Duodenal mucosa (tissue), 2 donors: ENCODE measurements around the gene RINT1.
"Not testable (repeated sequence)": the region's sequence is repeated elsewhere in the genome, so short reads cannot be mapped to it uniquely, and the experiment has no call there.

Experiments
- H3K27ac ChIP-seq: one replicate; pipeline ENCODE4 v1.7.0; 2013; ENCODE audit warnings: low read depth, low read length
- H3K27me3 ChIP-seq, 2 donors: one replicate each; pipeline ENCODE4 v1.7.0; 2013; ENCODE audit warnings: low read length in 2 of 2, control low read depth in 1 of 2; ENCODE audit not compliant: insufficient read depth in 2 of 2, control insufficient read depth in 1 of 2
- H3K36me3 ChIP-seq, 2 donors: one replicate each; pipeline ENCODE4 v1.7.0; 2013; ENCODE audit warnings: low read length in 2 of 2, control low read depth in 1 of 2; ENCODE audit not compliant: insufficient read depth in 2 of 2, control insufficient read depth in 1 of 2
- H3K4me1 ChIP-seq, 2 donors: one replicate each; pipeline ENCODE4 v1.7.0; 2013; ENCODE audit warnings: low read length in 2 of 2, control low read depth in 1 of 2; ENCODE audit not compliant: insufficient read depth in 2 of 2, control insufficient read depth in 1 of 2
- H3K4me3 ChIP-seq, 2 donors: one replicate each; pipeline ENCODE4 v1.7.0; 2013; ENCODE audit warnings: low read length in 2 of 2, low read depth in 1 of 2
- H3K9ac ChIP-seq, 2 donors: one replicate each; pipeline ENCODE4 v1.7.0; 2013; ENCODE audit warnings: low read length in 2 of 2, low read depth in 1 of 2
- H3K9me3 ChIP-seq, 2 donors: one replicate each; pipeline ENCODE4 v1.7.0; 2013; ENCODE audit warnings: low read length in 2 of 2, control low read depth in 1 of 2; ENCODE audit not compliant: control insufficient read depth in 1 of 2

RINT1 gene

DNA sequence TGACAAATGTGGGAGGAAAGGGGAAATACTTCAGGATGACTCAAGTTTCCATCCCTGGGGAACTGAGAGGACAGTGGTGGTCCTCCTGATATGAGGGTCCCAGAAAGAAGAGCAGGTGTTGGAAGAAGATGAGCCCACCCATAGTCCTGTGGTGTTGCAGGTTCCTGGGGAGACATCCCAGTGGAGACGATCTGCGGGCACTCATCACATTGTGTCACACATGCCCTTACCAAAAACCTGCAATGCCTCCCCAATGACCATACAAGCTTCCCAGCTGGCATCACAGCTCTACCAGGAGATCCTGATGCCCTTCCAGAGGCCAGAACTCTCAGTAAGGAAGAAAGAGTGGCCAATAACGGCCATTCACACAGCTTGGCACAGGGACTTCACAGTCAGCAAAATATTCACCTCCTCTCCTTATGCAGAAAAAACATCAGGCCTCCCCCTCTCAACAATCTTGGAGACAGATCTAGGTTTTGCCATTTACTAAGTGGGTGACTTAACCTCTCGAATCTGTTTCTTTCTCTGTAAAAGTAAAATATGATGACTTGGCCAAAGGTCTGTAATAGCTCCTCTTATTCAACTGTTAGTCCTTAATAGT lies 19.0 kb upstream of the RINT1 start:
- H3K36me3 ChIP-seq = peaks cover 0 to 3% of the 10 kb centered on the region in 2 donors
- H3K4me1 ChIP-seq = no peaks in the 10 kb centered on the region
- H3K4me3 ChIP-seq = no peak overlapping the region
- H3K27me3 ChIP-seq = no peaks in the 10 kb centered on the region
- no peak overlapping the region for H3K27ac ChIP-seq
- no peaks in the 10 kb centered on the region for H3K9me3 ChIP-seq
- no peak overlapping the region for H3K9ac ChIP-seq

DNA sequence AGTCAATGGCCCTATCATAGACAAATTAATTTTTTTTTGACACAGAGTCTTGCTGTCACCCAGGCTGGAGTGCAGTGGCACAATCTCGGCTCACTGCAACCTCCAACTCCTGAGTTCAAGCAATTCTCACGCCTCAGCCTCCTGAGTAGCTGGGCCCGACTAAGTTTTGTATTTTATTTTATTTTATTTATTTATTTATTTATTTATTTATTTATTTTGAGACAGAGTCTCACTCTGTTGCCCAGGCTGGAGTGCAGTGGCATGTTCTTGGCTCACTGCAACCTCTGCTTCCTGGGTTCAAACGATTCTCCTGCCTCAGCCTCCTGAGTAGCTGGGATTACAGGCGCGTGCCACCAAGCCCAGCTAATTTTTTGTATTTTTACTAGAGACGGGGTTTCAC lies 16.4 kb upstream of the RINT1 start:
- H3K36me3 ChIP-seq, H3K27me3 ChIP-seq, H3K9me3 ChIP-seq, H3K27ac ChIP-seq, H3K4me3 ChIP-seq, H3K4me1 ChIP-seq, H3K9ac ChIP-seq: not testable (repeated sequence)

DNA sequence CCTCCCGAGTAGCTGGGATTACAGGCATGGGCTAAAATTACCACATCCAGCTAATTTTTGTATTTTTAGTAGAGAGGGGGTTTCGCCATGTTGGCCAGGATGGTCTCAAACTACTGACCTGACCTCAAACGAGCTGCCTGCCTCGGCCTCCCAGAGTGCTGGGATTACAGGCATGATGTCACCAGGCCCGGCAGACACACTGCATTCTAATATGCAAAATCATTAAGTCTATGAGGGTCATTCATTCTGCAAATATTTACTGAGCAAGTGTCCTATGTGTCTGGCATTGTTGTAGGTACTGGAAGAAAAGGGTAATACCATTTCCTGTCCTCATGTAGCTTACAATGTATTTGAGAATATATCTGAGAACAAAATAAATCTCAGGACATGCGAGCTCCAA lies 12.6 kb upstream of the RINT1 start:
- peaks cover 4 to 15% of the 10 kb centered on the region in 2 donors for H3K4me1 ChIP-seq
- no peaks in the 10 kb centered on the region for H3K9me3 ChIP-seq
- H3K9ac ChIP-seq = no peak overlapping the region
- no peak overlapping the region for H3K4me3 ChIP-seq
- no peaks in the 10 kb centered on the region for H3K27me3 ChIP-seq
- H3K27ac ChIP-seq = no peak overlapping the region
- H3K36me3 ChIP-seq = no peaks in the 10 kb centered on the region

DNA sequence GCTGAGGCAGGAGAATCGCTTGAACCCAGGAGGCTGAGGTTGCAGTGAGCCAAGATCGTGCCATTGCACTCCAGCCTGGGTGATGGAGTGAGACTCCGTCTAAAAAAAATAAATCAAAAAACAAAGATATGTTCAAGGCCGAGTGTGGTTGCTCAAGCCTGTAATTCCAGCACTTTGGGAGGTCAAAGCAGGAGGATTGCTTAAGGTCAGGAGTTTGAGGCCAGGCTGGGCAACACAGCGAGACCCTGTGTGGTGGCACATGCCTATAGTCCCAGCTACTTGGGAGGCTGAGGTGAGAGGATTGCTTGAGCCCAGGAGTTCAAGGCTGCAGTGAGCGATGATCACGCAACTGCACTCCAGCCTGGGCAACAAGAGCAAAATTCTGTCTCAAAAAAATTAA lies 11.4 kb upstream of the RINT1 start:
- H3K4me3 ChIP-seq, H3K36me3 ChIP-seq, H3K27ac ChIP-seq, H3K27me3 ChIP-seq, H3K9ac ChIP-seq, H3K9me3 ChIP-seq: not testable (repeated sequence)
- H3K4me1 ChIP-seq = peaks cover 4 to 15% of the 10 kb centered on the region in 2 donors

DNA sequence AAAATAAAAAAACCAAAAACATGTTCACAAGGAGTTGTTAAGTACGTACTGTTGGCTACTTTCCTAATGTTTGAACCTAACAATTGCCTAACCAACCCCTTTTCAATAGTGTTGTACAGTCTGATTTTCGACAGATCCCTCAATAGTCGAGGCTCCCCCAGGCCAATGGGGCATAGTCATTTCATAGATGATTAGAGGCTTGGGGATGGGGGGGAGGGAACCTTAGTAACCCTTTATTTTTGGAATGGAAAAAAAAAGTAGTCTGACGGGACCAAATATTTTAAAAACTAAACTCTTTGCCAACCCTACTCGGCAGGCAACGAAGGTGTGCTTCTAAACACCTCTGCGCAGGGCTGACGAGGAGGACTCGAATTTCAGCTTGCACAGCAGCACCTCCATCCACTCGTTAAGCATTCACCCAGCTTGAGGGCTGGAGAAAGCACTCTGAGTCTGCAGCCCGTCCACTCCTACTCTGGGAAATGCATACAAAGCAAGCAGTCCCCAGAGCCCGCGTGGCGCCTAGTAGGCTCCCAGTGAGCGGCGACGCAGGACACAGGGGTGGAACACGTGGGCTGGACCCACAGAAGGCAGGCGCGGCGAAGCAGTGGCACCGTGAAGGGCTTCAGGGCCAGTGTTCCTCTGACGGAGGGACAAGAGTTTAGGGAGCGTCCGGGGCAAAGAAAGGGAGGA lies 10.8 kb upstream of the RINT1 start:
- H3K4me1 ChIP-seq = peaks cover 4 to 15% of the 10 kb centered on the region in 2 donors
- peak overlapping the region; percentile 88 for H3K27ac ChIP-seq
- H3K4me3 ChIP-seq = peak overlapping the region; percentile 83 to 87
- H3K9me3 ChIP-seq = no peaks in the 10 kb centered on the region
- no peaks in the 10 kb centered on the region for H3K36me3 ChIP-seq
- no peaks in the 10 kb centered on the region for H3K27me3 ChIP-seq
- H3K9ac ChIP-seq = peak overlapping the region; percentile 57 to 87

DNA sequence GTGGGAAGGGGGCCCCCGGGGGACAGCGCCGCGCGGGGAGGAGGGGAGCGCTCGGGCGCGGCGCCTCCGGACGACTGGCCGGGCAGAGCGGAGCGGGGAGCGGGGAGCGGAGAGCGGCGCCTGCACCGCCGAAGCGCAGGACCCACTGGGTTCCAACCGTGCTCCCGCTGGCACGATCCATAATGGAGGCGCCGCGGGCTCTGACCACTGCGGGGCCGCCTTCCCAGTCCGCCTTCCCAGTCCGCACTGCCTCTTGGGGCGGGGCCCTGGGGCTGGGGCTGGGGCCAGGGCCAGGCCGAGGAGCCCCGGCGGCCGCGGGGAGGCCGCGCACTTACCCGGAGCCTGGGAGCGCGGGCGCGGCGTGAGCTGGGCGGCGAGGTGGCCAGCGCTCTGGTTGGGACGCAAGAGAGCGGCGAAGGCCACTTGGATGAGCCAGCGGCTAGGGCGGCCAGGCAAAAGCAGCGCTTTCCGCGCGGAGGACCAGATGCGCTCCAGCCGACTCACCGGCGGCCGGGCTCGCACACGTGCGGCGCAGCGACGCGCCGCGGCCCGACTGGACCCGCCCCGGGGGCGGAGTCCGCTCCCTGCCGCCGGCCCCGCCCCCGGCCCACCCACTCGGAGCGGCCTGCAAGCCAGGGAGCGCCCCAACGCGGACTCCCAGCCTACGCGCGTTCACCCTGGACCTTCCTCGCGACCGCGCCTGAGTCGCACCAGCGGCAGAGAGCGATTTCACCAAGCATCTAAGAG lies 10.1 kb upstream of the RINT1 start, which contains the start of gene PUS7:
TSS of gene PUS7 (minus strand) at position 555 of the 747 bp plus-strand sequence. CDS start 13,759 bp downstream, outside the sequence.
- Histone ChIP-seq H3K27ac (peak within 1 kb of the TSS; percentile 88), H3K36me3 (no peaks in the 10 kb centered on the region), H3K9ac (peak within 1 kb of the TSS; percentile 59 to 90), H3K27me3 (no peaks in the 10 kb centered on the region), H3K4me1 (peaks cover 4 to 15% of the 10 kb centered on the region in 2 donors), H3K4me3 (peak within 1 kb of the TSS; percentile 83 to 87), H3K9me3 (no peaks in the 10 kb centered on the region)

DNA sequence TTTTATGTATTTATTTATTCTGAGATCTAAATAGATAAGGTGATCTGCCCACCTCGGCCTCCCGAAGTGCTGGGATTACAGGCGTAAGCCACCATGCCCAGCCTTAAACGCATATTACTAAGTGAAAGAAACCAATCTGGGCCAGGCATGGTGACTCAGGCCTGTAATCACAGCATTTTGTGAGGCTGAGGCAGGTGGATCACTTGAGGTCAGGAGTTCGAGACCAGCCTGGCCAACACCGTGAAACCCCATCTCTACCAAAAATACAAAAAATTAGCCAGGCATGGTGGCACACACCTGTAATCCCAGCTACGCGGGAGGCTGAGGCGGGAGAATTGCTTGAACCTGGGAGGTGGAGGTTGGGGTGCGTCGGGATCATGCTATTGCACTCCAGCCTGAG lies 7.6 kb upstream of the RINT1 start:
- not testable (repeated sequence) for H3K9ac ChIP-seq, H3K4me3 ChIP-seq, H3K27me3 ChIP-seq, H3K36me3 ChIP-seq, H3K27ac ChIP-seq, H3K9me3 ChIP-seq
- peaks cover 4 to 15% of the 10 kb centered on the region in 2 donors for H3K4me1 ChIP-seq

DNA sequence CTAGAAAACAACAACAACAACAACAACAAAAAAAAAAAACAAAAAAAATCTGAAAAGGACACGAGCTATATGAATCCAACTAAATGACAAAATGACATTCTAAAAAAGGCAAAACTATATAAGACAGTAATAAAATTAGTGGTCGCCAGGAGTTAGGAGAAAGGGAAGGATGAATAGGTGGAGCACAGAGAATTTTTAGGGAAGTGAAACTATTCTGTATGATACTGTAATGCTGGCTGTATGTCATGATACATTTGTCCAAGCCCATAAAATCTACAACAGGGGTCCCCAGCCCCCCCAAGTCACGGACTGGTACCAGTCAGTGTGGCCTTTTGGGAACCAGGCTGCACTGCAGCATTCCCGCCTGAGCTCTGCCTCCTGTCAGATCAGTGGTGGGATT lies 7.2 kb upstream of the RINT1 start:
- H3K27ac ChIP-seq = no peak overlapping the region
- no peaks in the 10 kb centered on the region for H3K9me3 ChIP-seq
- H3K9ac ChIP-seq = no peak overlapping the region
- no peak overlapping the region for H3K4me3 ChIP-seq
- peaks cover 4 to 15% of the 10 kb centered on the region in 2 donors for H3K4me1 ChIP-seq
- no peaks in the 10 kb centered on the region for H3K27me3 ChIP-seq
- H3K36me3 ChIP-seq = no peaks in the 10 kb centered on the region

DNA sequence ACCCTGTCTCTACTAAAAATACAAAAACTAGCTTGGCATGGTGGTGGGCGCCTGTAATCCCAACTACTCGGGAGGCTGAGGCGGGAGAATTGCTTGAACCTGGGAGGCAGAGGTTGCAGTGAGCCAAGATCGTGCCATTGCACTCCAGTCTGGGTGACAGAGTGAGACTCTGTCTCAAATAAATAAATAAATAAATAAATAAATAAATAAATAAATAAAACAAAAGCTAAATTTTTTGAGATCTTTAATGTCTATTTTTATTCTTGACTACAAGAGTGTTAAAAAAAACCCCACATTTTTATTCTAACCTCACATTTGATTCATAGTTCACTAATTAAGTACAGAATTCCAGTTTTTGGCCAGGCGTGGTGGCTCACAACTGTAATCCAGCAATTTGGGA lies 4.3 kb upstream of the RINT1 start:
- not testable (repeated sequence) for H3K9ac ChIP-seq, H3K9me3 ChIP-seq, H3K36me3 ChIP-seq, H3K4me3 ChIP-seq, H3K27ac ChIP-seq, H3K27me3 ChIP-seq
- H3K4me1 ChIP-seq = peaks cover under 1 to 12% of the 10 kb centered on the region in 2 donors

DNA sequence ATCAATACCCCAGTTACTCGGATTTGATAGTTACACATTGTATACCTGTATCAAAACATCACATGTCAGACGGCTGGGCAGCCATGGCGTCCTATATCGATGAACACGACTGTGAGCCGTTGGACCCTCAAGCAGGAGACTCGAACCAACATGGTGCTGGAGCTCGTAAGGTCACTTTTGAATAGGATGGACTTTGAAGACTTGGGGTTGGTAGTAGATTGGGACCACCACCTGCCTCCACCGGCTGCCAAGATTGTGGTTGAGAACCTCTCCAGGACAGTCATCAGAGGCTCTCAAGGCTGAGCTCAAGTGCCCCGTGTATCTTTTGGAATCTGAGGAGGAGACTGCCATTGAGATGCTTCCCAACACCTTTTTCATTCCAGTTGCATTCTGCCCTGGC lies 1.9 kb upstream of the RINT1 start:
- Histone ChIP-seq H3K9me3 (no peaks in the 10 kb centered on the region), H3K4me3 (no peak overlapping the region), H3K4me1 (peaks cover 14 to 23% of the 10 kb centered on the region in 2 donors), H3K27me3 (no peaks in the 10 kb centered on the region), H3K27ac (no peak overlapping the region), H3K9ac (no peak overlapping the region), H3K36me3 (no peaks in the 10 kb centered on the region)
